Spleen (tissue), 11 donors: ENCODE results near the gene PSMD13. TPM values are rescaled to one million over a fixed set of nuclear protein-coding genes. Genes with fewer than 3 reads are reported as not detected.

Source experiments
- DNase-seq: peaks from one replicate; pipeline ENCODE4 v3.0.0-alpha.2; 2020
- H3K27ac ChIP-seq, 8 donors: fragments of 200-600 bp; sonication (generic) in 7 of 8; 1 replicate in 4 of 8; 2 replicates in 4 of 8; pipeline versions ENCODE4 v1.5.0 to v1.8.0; 2016 to 2021; ENCODE audit warnings: inconsistent platforms in 4 of 8, mild to moderate bottlenecking in 4 of 8, moderate library complexity in 1 of 8
- H3K27me3 ChIP-seq, 7 donors: fragments of 200-600 bp; sonication (generic) in 6 of 7; replicated peaks in 1 of 7; 1 replicate in 4 of 7; 2 replicates in 3 of 7; pipeline versions ENCODE4 v1.5.0 to v1.8.0; 2016 to 2021; ENCODE audit warnings: inconsistent platforms in 3 of 7, mild to moderate bottlenecking in 1 of 7
- H3K36me3 ChIP-seq, 6 donors: fragments of 200-600 bp; sonication (generic) in 5 of 6; 1 replicate in 4 of 6; 2 replicates in 2 of 6; pipeline versions ENCODE4 v1.5.0 to v1.8.0; 2016 to 2021; ENCODE audit warnings: inconsistent platforms in 2 of 6
- H3K4me1 ChIP-seq, 6 donors: fragments of 200-600 bp; sonication (generic) in 5 of 6; 1 replicate in 3 of 6; 2 replicates in 3 of 6; pipeline versions ENCODE4 v1.5.0 to v1.8.0; 2016 to 2021; ENCODE audit warnings: inconsistent platforms in 3 of 6
- H3K4me3 ChIP-seq, 8 donors: fragments of 200-600 bp; sonication (generic) in 7 of 8; 1 replicate in 4 of 8; 2 replicates in 4 of 8; pipeline versions ENCODE4 v1.5.0 to v1.8.0; 2016 to 2021; ENCODE audit warnings: inconsistent platforms in 4 of 8, mild to moderate bottlenecking in 4 of 8, moderate library complexity in 2 of 8
- H3K9me3 ChIP-seq, 8 donors: fragments of 200-600 bp; sonication (generic) in 7 of 8; 1 replicate in 4 of 8; 2 replicates in 4 of 8; pipeline versions ENCODE4 v1.5.0 to v1.8.0; 2016 to 2021; ENCODE audit warnings: inconsistent platforms in 4 of 8
- POLR2A ChIP-seq, 3 donors: fragments of 450-650 bp; IDR thresholded peaks; one replicate each; pipeline ENCODE4 v1.5.1; 2017; ENCODE audit warnings: antibody characterized with exemption in 3 of 3, mild to moderate bottlenecking in 1 of 3
- POLR2AphosphoS5 ChIP-seq, 3 donors: sonication (generic); formaldehyde crosslinking; IDR thresholded peaks; one replicate each; pipeline ENCODE4 v1.5.1; 2017; ENCODE audit warnings: antibody characterized with exemption in 3 of 3
- WGBS, 5 donors: extraction: QIAGEN DNeasy Blood & Tissue Kit in 3 of 5; methylation state at CpG; one replicate each; pipeline versions ENCODE4 v1.1.5 to v1.1.7; 2013 to 2018; 5-methylcytosine and 5-hydroxymethylcytosine counted together
- intact Hi-C: fragments of 100-400 bp; cut with DNase I; formaldehyde crosslinking; loops from one replicate; pipeline ENCODE4 v1.15.0; 2023; ENCODE audit warnings: low total_unique reads
- polyA plus RNA-seq, 3 donors: library from polyadenylated mRNA; stranded (reverse); fragments of 200-250 nt; gene quantifications; one replicate each; pipeline ENCODE4 v1.2.1, GENCODE V29; 2013
- total RNA-seq, 7 donors: library from RNA; depleted of rRNA in 3 of 7; stranded (reverse); fragments of >200 nt in 3 of 7; fragmentation: NEBNext Ultra II Directional in 4 of 7; extraction: Animal tissue kit (Norgen Biotek cat#: 25700) in 4 of 7; gene quantifications; one replicate each; pipeline versions ENCODE4 v1.1.0 to v1.2.1, GENCODE V29; 2016 to 2021
- TF ChIP-seq, protein P1 (sequence below), 11 experiments: fragments of 200-600 bp in 7 of 11; fragments of 450-650 bp in 4 of 11; sonication (generic) in 4 of 11; IDR thresholded peaks in 8 of 11; conservative IDR thresholded peaks in 3 of 11; 1 replicate in 7 of 11; 2 replicates in 4 of 11; pipeline versions ENCODE4 v1.4.0 to v1.8.0; 2016 to 2021; ENCODE audit warnings: antibody characterized with exemption in 11 of 11, inconsistent platforms in 4 of 11, mild to moderate bottlenecking in 1 of 11
- donor health status: healthy with polysubstance abuse.
- donor health status: DM: no; HTN: no; CAD: no; lungs with moderate emphysema.
- donor health status: DM: no; HTN: no; CAD: no.
- donor health status: Bipolar disorder and iron deficiency.
- donor health status: healthy.
- donor health status: DM: no; HTN: no; CAD: no.
- donor health status: DM: yes; HTN: yes; CAD: no.

PSMD13 gene
- total and polyA plus RNA-seq, 10 donors: 93.6 to 229 (median 102) TPM

DNA sequence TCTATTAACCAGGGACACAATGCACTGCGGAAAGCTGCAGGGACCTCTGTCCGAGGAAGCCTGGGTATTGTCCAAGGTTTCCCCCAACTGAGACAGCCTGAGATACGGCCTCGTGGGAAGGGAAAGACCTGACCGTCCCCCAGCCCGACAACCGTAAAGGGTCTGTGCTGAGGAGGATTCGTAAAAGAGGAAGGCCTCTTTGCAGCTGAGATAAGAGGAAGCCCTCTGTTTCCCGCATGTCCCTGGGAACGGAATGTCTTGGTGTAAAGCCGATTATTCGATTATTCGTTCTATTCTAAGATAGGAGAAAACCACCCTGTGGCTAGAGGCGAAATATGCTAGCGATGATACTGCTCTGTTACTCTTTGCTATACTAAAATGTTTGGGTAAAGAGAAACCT, 34.8 kb upstream of the PSMD13 start:
- WGBS, 5 donors: 38 to 57% (median 41%) methylated on average over 15 of the region's 15 CpGs
- Histone ChIP-seq H3K4me1 (peaks cover 10 to 63% (median 52%) of the 10 kb centered on the region in 6 donors), H3K36me3 (peaks cover 0 to 60% (median 35%) of the 10 kb centered on the region in 6 donors), H3K4me3 (no peak overlapping the region), H3K27ac (peak overlapping the region in 4 of 8 donors; percentile 26 to 54 (median 42)), H3K27me3 (no peaks in the 10 kb centered on the region), H3K9me3 (no peaks in the 10 kb centered on the region)
- intact Hi-C loops: no loop called here
- no peak for DNase-seq
- TF ChIP-seq POLR2AphosphoS5 (IDR thresholded peaks at IDR 0.05): no peak
- TF ChIP-seq, protein P1, sequence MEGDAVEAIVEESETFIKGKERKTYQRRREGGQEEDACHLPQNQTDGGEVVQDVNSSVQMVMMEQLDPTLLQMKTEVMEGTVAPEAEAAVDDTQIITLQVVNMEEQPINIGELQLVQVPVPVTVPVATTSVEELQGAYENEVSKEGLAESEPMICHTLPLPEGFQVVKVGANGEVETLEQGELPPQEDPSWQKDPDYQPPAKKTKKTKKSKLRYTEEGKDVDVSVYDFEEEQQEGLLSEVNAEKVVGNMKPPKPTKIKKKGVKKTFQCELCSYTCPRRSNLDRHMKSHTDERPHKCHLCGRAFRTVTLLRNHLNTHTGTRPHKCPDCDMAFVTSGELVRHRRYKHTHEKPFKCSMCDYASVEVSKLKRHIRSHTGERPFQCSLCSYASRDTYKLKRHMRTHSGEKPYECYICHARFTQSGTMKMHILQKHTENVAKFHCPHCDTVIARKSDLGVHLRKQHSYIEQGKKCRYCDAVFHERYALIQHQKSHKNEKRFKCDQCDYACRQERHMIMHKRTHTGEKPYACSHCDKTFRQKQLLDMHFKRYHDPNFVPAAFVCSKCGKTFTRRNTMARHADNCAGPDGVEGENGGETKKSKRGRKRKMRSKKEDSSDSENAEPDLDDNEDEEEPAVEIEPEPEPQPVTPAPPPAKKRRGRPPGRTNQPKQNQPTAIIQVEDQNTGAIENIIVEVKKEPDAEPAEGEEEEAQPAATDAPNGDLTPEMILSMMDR (IDR thresholded peaks at IDR 0.05 in 8 of 11, conservative IDR thresholded peaks at IDR 0.05 in 3 of 11): no peak
- no peak for TF ChIP-seq POLR2A (IDR thresholded peaks at IDR 0.05)

DNA sequence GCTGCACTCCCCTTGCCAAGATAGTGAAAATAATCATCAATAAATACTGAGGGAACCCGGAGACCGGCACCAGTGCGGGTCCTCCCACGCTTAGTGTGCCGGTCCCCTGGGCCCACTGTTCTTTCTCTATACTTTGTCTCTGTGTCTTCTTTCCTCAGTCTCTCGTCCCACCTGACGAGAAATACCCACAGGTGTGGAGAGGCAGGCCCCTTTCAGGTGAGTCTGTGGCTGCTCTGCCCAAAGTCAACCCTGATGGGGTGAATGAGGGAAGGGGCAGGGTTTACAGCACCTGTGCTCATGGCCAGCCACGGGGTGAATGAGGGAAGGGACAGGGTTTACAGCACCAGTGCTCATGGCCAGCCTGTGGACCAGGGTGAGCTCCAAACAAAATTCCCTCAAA, 34.3 kb upstream of the PSMD13 start:
- no peaks in the 10 kb centered on the region for H3K27me3 ChIP-seq
- intact Hi-C loops: no loop called here
- TF ChIP-seq POLR2A (IDR thresholded peaks at IDR 0.05): no peak
- TF ChIP-seq POLR2AphosphoS5 (IDR thresholded peaks at IDR 0.05): peak in 1 of 3 donors; percentile 4
- TF ChIP-seq, protein P1 (IDR thresholded peaks at IDR 0.05 in 8 of 11, conservative IDR thresholded peaks at IDR 0.05 in 3 of 11): no peak
- H3K36me3 ChIP-seq: peaks cover 0 to 60% (median 35%) of the 10 kb centered on the region in 6 donors
- no peak for DNase-seq
- no peak overlapping the region for H3K4me3 ChIP-seq
- 67 to 90% (median 82%) methylated on average over 7 to 8 of the region's 8 CpGs for WGBS, 5 donors
- H3K4me1 ChIP-seq: peaks cover 10 to 63% (median 52%) of the 10 kb centered on the region in 6 donors
- no peaks in the 10 kb centered on the region for H3K9me3 ChIP-seq
- H3K27ac ChIP-seq: peak overlapping the region in 4 of 8 donors; percentile 26 to 54 (median 42)

DNA sequence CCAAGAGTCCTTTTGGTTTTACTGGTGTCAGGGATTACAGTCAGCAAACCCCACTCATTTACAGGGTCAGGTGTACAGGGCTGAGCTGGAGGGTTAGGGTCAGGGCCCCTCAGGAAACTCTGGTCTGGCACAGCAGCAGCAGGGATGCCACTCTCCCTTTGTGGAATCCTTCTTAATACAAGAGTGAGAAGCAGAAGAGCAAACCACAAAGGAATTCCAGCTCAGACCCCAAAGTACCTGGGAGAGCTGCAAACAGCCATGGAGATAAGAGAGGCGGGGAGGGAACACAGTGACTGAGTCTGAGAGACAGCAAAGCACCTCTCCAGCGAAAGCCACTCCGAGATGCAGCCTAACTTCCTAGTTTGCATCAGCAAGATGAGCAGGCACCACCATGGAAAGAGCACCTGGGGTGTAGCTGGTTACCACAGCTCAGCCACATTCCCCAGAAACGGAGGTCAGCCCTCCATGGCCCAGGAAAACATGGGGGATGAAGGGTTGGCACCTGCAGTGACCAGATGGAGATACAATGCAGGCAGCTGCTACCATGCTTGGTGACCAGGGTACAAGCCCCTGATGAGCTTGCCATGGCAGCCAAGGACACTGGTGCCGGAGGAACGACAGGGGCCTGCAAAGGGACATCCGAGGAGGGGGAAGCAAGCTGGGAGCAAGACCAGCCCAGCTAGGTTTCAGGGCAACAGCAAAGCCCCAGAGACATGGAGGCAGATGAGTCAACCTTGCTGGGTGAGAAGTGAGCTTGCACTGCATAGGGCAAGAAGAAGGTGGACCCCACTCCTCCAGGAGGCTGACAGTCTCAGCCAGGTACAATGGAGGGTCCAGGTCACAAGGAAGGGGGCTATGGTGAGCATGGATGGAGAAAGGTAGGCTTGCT, 33.5 kb upstream of the PSMD13 start:
- Histone ChIP-seq H3K4me3 (no peak overlapping the region), H3K4me1 (peaks cover 10 to 63% (median 52%) of the 10 kb centered on the region in 6 donors), H3K27ac (no peak overlapping the region), H3K36me3 (peaks cover 0 to 60% (median 35%) of the 10 kb centered on the region in 6 donors), H3K9me3 (no peaks in the 10 kb centered on the region), H3K27me3 (no peaks in the 10 kb centered on the region)
- intact Hi-C loops: no loop called here
- no peak for TF ChIP-seq POLR2A (IDR thresholded peaks at IDR 0.05)
- peak in 1 of 3 donors; percentile 9 for TF ChIP-seq POLR2AphosphoS5 (IDR thresholded peaks at IDR 0.05)
- 79 to 96% (median 87%) methylated on average over 6 to 7 of the region's 7 CpGs for WGBS, 5 donors
- no peak for DNase-seq

DNA sequence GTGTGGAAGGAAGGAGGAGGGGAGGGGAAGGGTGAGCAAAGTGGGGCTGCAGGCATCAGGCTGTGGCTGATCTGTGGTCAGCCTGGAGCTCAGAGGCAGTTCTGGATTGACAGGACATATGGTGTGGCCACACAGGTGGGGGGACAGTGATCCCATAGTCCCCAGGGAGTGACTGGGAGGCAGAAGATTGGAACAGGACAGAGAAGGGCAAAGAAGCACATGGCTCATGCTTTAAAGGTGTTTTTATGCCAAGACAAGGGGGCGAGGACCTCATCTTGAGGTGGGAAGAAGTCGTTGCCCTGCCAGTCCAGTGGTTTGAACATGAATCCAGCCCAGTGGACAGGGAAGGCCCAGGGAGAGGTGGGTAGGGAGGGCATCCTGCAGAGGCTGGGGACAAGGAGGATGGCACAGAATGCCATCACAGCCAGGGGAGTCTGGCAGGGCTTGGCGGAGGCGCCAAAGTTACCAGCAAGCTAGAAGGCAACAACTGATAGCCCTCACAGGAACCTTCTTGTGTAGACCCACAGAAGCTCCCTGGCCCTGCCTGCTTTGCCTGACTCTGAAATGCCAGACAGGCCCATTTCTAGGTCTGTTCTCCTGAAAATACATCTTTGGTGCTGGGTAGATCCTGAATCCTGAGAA, 32.7 kb upstream of the PSMD13 start:
- TF ChIP-seq, protein P1 (IDR thresholded peaks at IDR 0.05 in 8 of 11, conservative IDR thresholded peaks at IDR 0.05 in 3 of 11): no peak
- TF ChIP-seq POLR2AphosphoS5 (IDR thresholded peaks at IDR 0.05) (no peak), POLR2A (IDR thresholded peaks at IDR 0.05) (no peak)
- WGBS, 5 donors: 93 to 100% (median 97%) methylated on average over 4 of the region's 4 CpGs
- Histone ChIP-seq H3K27me3 (no peaks in the 10 kb centered on the region), H3K9me3 (no peaks in the 10 kb centered on the region), H3K4me1 (peaks cover 10 to 65% (median 53%) of the 10 kb centered on the region in 6 donors), H3K27ac (peak overlapping the region in 1 of 8 donors; percentile 11), H3K36me3 (peaks cover 0 to 60% (median 35%) of the 10 kb centered on the region in 6 donors), H3K4me3 (no peak overlapping the region)
- DNase-seq: no peak
- intact Hi-C loops: no loop called here
